Body of pancreas (tissue), 4 donors: ENCODE results near the gene BPIFB2. TPM values are rescaled to one million over a fixed set of nuclear protein-coding genes. Genes with fewer than 3 reads are reported as not detected.

Experiments used
- ATAC-seq: fragments of 150-250 bp; one replicate; pipeline ENCODE4 v1.9.1; 2016
- DNase-seq, 4 donors: peaks; one replicate each; pipeline ENCODE4 v3.0.0-alpha.2; 2019
- H3K27ac ChIP-seq, 4 donors: fragments of 200-600 bp; sonication (generic); 1 replicate in 3 of 4; 2 replicates in 1 of 4; pipeline versions ENCODE4 v1.5.1 to v1.6.1; 2016 to 2019; ENCODE audit warnings: mild to moderate bottlenecking in 1 of 4, mixed read lengths in 1 of 4, moderate library complexity in 1 of 4
- H3K27me3 ChIP-seq, 2 donors: fragments of 200-600 bp; sonication (generic); one replicate each; pipeline ENCODE4 v1.6.0; 2016; ENCODE audit warnings: mild to moderate bottlenecking in 1 of 2
- H3K36me3 ChIP-seq, 2 donors: fragments of 200-600 bp; sonication (generic); replicated peaks in 1 of 2; 2 replicates each; pipeline ENCODE4 v1.5.1; 2016; ENCODE audit warnings: low read depth in 2 of 2; ENCODE audit not compliant: insufficient read depth in 1 of 2
- H3K4me1 ChIP-seq: fragments of 200-600 bp; sonication (generic); one replicate; pipeline ENCODE4 v1.6.0; 2016
- H3K4me3 ChIP-seq, 2 donors: fragments of 200-600 bp; sonication (generic); 1 replicate in 1 of 2; 2 replicates in 1 of 2; pipeline ENCODE4 v1.5.1; 2016 to 2019
- H3K9me3 ChIP-seq, 3 donors: fragments of 200-600 bp; sonication (generic); 1 replicate in 2 of 3; 2 replicates in 1 of 3; pipeline ENCODE4 v1.5.1; 2016
- POLR2A ChIP-seq, 3 donors: fragments of 450-650 bp; IDR thresholded peaks; one replicate each; pipeline ENCODE4 v1.6.1; 2016; ENCODE audit warnings: antibody characterized with exemption in 3 of 3, mild to moderate bottlenecking in 2 of 3
- WGBS, 2 donors: methylation state at CpG; one replicate each; pipeline ENCODE4 v1.1.5; 2017; 5-methylcytosine and 5-hydroxymethylcytosine counted together
- intact Hi-C: fragments of 100-400 bp; cut with DNase I; formaldehyde crosslinking; loops from one replicate; pipeline ENCODE4 v1.15.1; 2023
- total RNA-seq, 2 donors: library from RNA; depleted of rRNA; stranded (reverse); fragments of >200 nt; gene quantifications; one replicate each; pipeline ENCODE4 v1.1.0, GENCODE V29; 2016
- TF ChIP-seq, protein P1 (sequence below), 7 experiments: fragments of 450-650 bp in 4 of 7; fragments of 200-600 bp in 3 of 7; sonication (generic) in 3 of 7; IDR thresholded peaks; one replicate each; pipeline ENCODE4 v1.5.1; 2016 to 2019; ENCODE audit warnings: antibody characterized with exemption in 7 of 7

Gene BPIFB2
- total RNA-seq, 2 donors from 2014 or later: not detected

DNA sequence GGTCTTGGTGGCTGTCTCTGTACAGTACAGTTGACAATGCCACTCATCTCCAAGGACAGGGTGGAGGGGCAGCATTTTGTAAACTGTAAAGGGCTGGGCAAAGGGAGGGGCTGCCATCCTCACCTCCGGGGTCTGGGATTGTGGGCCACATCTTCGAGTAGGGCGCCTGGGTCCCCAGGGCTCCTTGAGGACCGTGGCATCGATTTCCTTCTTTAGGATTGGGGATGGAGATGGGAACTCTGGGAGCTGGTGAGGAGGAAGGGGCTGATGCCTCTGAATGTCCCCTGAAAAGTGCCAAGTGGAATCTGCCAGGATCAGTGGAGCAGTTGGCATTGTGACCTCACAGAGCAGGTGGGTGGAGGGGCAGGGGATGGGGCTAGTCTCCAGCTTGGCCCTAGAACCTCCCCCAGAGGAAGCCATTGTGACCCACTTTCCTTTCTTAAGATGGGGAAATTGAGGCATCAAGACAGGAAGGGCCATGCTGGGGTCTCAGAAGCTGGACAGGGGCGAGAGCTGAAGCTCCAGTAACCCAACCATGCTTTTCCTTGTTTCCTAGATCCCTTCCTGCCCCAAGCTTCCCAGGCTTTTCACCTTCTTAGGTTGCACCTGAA is 3.3 kb upstream of the BPIFB2 start, which contains the start of gene SUN5:
SUN5 (minus strand) TSS at position 293 of the 611 bp plus-strand sequence; CDS start at position 200, 93 bp downstream.
- H3K27ac ChIP-seq: no peak within 1 kb of the TSS
- no peaks in the 10 kb centered on the region for H3K4me1 ChIP-seq
- WGBS, 2 donors: 51 to 61% methylated on average over 6 of the region's 6 CpGs
- no peak for TF ChIP-seq POLR2A (IDR thresholded peaks at IDR 0.05)
- H3K36me3 ChIP-seq: no peaks in the 10 kb centered on the region
- ATAC-seq (no peak), DNase-seq (no peak)
- intact Hi-C loops: no loop called here
- no peaks in the 10 kb centered on the region for H3K9me3 ChIP-seq
- H3K27me3 ChIP-seq: no peaks in the 10 kb centered on the region
- H3K4me3 ChIP-seq: no peak within 1 kb of the TSS

GRCh38 chr20:33005132-33005566 is 2.4 kb upstream of the BPIFB2 start:
- 49 to 56% methylated on average over 4 of the region's 4 CpGs for WGBS, 2 donors
- ATAC-seq (no peak), DNase-seq (no peak)
- H3K27ac ChIP-seq: no peak overlapping the region
- no peak overlapping the region for H3K4me3 ChIP-seq
- no peaks in the 10 kb centered on the region for H3K9me3 ChIP-seq
- TF ChIP-seq, protein P1, sequence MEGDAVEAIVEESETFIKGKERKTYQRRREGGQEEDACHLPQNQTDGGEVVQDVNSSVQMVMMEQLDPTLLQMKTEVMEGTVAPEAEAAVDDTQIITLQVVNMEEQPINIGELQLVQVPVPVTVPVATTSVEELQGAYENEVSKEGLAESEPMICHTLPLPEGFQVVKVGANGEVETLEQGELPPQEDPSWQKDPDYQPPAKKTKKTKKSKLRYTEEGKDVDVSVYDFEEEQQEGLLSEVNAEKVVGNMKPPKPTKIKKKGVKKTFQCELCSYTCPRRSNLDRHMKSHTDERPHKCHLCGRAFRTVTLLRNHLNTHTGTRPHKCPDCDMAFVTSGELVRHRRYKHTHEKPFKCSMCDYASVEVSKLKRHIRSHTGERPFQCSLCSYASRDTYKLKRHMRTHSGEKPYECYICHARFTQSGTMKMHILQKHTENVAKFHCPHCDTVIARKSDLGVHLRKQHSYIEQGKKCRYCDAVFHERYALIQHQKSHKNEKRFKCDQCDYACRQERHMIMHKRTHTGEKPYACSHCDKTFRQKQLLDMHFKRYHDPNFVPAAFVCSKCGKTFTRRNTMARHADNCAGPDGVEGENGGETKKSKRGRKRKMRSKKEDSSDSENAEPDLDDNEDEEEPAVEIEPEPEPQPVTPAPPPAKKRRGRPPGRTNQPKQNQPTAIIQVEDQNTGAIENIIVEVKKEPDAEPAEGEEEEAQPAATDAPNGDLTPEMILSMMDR (IDR thresholded peaks at IDR 0.05): peak in 1 of 7 experiments; percentile 15
- TF ChIP-seq POLR2A (IDR thresholded peaks at IDR 0.05): no peak
- H3K27me3 ChIP-seq: no peaks in the 10 kb centered on the region
- no peaks in the 10 kb centered on the region for H3K36me3 ChIP-seq
- H3K4me1 ChIP-seq: no peaks in the 10 kb centered on the region
- intact Hi-C loops: no loop called here

- no peak overlapping the region for H3K4me3 ChIP-seq
- 64 to 66% methylated on average over 8 of the region's 8 CpGs for WGBS, 2 donors
- TF ChIP-seq, protein P1 (IDR thresholded peaks at IDR 0.05): no peak
- TF ChIP-seq POLR2A (IDR thresholded peaks at IDR 0.05): no peak
- H3K36me3 ChIP-seq: no peaks in the 10 kb centered on the region
- intact Hi-C loops: no loop called here
- H3K4me1 ChIP-seq: no peaks in the 10 kb centered on the region
- H3K27me3 ChIP-seq: no peaks in the 10 kb centered on the region
- ATAC-seq (no peak), DNase-seq (no peak)
- no peaks in the 10 kb centered on the region for H3K9me3 ChIP-seq
- H3K27ac ChIP-seq: no peak overlapping the region
Measured at GRCh38 chr20:33005908-33006775, 1.4 kb upstream of the BPIFB2 start.

- no peaks in the 10 kb centered on the region for H3K27me3 ChIP-seq
- H3K9me3 ChIP-seq: no peaks in the 10 kb centered on the region
- no peak for DNase-seq
- TF ChIP-seq, protein P1 (IDR thresholded peaks at IDR 0.05): no peak
- no peak for TF ChIP-seq POLR2A (IDR thresholded peaks at IDR 0.05)
- no peaks in the 10 kb centered on the region for H3K4me1 ChIP-seq
- ATAC-seq: no peak
- intact Hi-C loops: no loop called here
- WGBS, 2 donors: 73 to 86% methylated on average over 8 of the region's 8 CpGs
- H3K4me3 ChIP-seq: no peak overlapping the region
- H3K36me3 ChIP-seq: no peaks in the 10 kb centered on the region
- H3K27ac ChIP-seq: no peak overlapping the region
Measured at GRCh38 chr20:33006776-33007375, 628 bp upstream of the BPIFB2 start.
